Dendritic cell treated with granulocyte-macrophage colony-stimulating factor and Interleukin-4, amounts not matched to agents 40 ng/mL and 50 ng/mL, for 4 days (primary cell): ENCODE results near the gene F2.
"Not testable (repeated sequence)": the region's sequence is repeated elsewhere in the genome, so short reads cannot be mapped to it uniquely, and the experiment has no call there.

Source experiments
- H3K27ac Mint-ChIP-seq: one replicate; pipeline ENCODE4 v1.8.0; 2022; ENCODE audit warnings: mild to moderate bottlenecking, mixed read lengths
- H3K27me3 Mint-ChIP-seq: one replicate; pipeline ENCODE4 v1.8.0; 2022; ENCODE audit warnings: mild to moderate bottlenecking, mixed read lengths
- H3K36me3 Mint-ChIP-seq: one replicate; pipeline ENCODE4 v1.8.0; 2022; ENCODE audit warnings: low read depth, mixed read lengths
- H3K4me1 Mint-ChIP-seq: one replicate; pipeline ENCODE4 v1.8.0; 2022; ENCODE audit warnings: low read depth, mixed read lengths
- H3K4me3 Mint-ChIP-seq: one replicate; pipeline ENCODE4 v1.8.0; 2022; ENCODE audit warnings: mild to moderate bottlenecking, moderate library complexity, mixed read lengths
- H3K9me3 Mint-ChIP-seq: one replicate; pipeline ENCODE4 v1.8.0; 2022; ENCODE audit warnings: mixed read lengths
- intact Hi-C: fragments of 100-400 bp; cut with micrococcal nuclease; formaldehyde crosslinking; loops from one replicate; pipeline ENCODE4 v1.15.0; 2022

Gene F2

GRCh38 chr11:46695345-46696211 is 23.4 kb upstream of the F2 start:
- H3K9me3 Mint-ChIP-seq = no peaks in the 10 kb centered on the region
- intact Hi-C loops = no loop called here
- H3K27me3 Mint-ChIP-seq = no peaks in the 10 kb centered on the region
- H3K36me3 Mint-ChIP-seq = peaks cover 79% of the 10 kb centered on the region
- H3K27ac Mint-ChIP-seq = peak overlapping the region; percentile 10
- peaks cover 27% of the 10 kb centered on the region for H3K4me1 Mint-ChIP-seq
- H3K4me3 Mint-ChIP-seq = no peak overlapping the region

- peaks cover 28% of the 10 kb centered on the region for H3K4me1 Mint-ChIP-seq
- H3K4me3 Mint-ChIP-seq = no peak overlapping the region
- peaks cover 79% of the 10 kb centered on the region for H3K36me3 Mint-ChIP-seq
- H3K27me3 Mint-ChIP-seq = no peaks in the 10 kb centered on the region
- no peaks in the 10 kb centered on the region for H3K9me3 Mint-ChIP-seq
- peak overlapping the region; percentile 10 for H3K27ac Mint-ChIP-seq
- intact Hi-C loops = no loop called here
Observed at GRCh38 chr11:46696212-46696558, 22.8 kb upstream of the F2 start.

- Mint-ChIP-seq H3K27ac (no peak overlapping the region), H3K36me3 (peaks cover 79% of the 10 kb centered on the region), H3K27me3 (no peaks in the 10 kb centered on the region), H3K4me3 (no peak overlapping the region), H3K9me3 (no peaks in the 10 kb centered on the region), H3K4me1 (peaks cover 39% of the 10 kb centered on the region)
- intact Hi-C loops = no loop called here
Observed at GRCh38 chr11:46697303-46697702, 21.7 kb upstream of the F2 start.

GRCh38 chr11:46697723-46698122 is 21.3 kb upstream of the F2 start:
- intact Hi-C loops = no loop called here
- Mint-ChIP-seq H3K4me1 (peaks cover 43% of the 10 kb centered on the region), H3K27ac (no peak overlapping the region), H3K36me3 (peaks cover 79% of the 10 kb centered on the region), H3K4me3 (no peak overlapping the region), H3K27me3 (no peaks in the 10 kb centered on the region), H3K9me3 (no peaks in the 10 kb centered on the region)

GRCh38 chr11:46698597-46698996 is 20.4 kb upstream of the F2 start:
- Mint-ChIP-seq H3K36me3 (peaks cover 79% of the 10 kb centered on the region), H3K4me3 (no peak overlapping the region), H3K27ac (no peak overlapping the region), H3K9me3 (no peaks in the 10 kb centered on the region), H3K27me3 (no peaks in the 10 kb centered on the region), H3K4me1 (peaks cover 47% of the 10 kb centered on the region)
- intact Hi-C loops = no loop called here

- H3K27me3 Mint-ChIP-seq = no peaks in the 10 kb centered on the region
- H3K9me3 Mint-ChIP-seq = no peaks in the 10 kb centered on the region
- H3K4me1 Mint-ChIP-seq = peaks cover 47% of the 10 kb centered on the region
- peak within 1 kb of the TSS; percentile 95 for H3K4me3 Mint-ChIP-seq
- intact Hi-C loops = loop anchor here (2.0 kb wide), 1 partner anchor 84 kb away; the partner anchor contains the start of genes ATG13 and HARBI1
- peak within 1 kb of the TSS; percentile 99 for H3K27ac Mint-ChIP-seq
- H3K36me3 Mint-ChIP-seq = peaks cover 79% of the 10 kb centered on the region
Observed at GRCh38 chr11:46700241-46701077, 18.6 kb upstream of the F2 start, which contains the start of the genes ARHGAP1 and ZNF408. TSS of gene ARHGAP1 (minus strand) at chr11:46700619. CDS start at chr11:46696107, 4,512 bp downstream. TSS of gene ZNF408 (plus strand) at chr11:46701031. CDS start at chr11:46701048, 17 bp downstream.

- peaks cover 79% of the 10 kb centered on the region for H3K36me3 Mint-ChIP-seq
- H3K9me3 Mint-ChIP-seq = no peaks in the 10 kb centered on the region
- H3K4me3 Mint-ChIP-seq = peak overlapping the region; percentile 95
- H3K27me3 Mint-ChIP-seq = no peaks in the 10 kb centered on the region
- H3K27ac Mint-ChIP-seq = peak overlapping the region; percentile 99
- intact Hi-C loops = loop anchor here (2.0 kb wide), 1 partner anchor 84 kb away; the partner anchor contains the start of genes ATG13 and HARBI1
- peaks cover 43% of the 10 kb centered on the region for H3K4me1 Mint-ChIP-seq
Observed at GRCh38 chr11:46701078-46701654, 17.8 kb upstream of the F2 start.

GRCh38 chr11:46705070-46705688 is 13.8 kb upstream of the F2 start:
- intact Hi-C loops = no loop called here
- no peak overlapping the region for H3K27ac Mint-ChIP-seq
- H3K36me3 Mint-ChIP-seq = peaks cover 83% of the 10 kb centered on the region
- no peaks in the 10 kb centered on the region for H3K27me3 Mint-ChIP-seq
- H3K4me1 Mint-ChIP-seq = peaks cover 20% of the 10 kb centered on the region
- no peak overlapping the region for H3K4me3 Mint-ChIP-seq
- H3K9me3 Mint-ChIP-seq = no peaks in the 10 kb centered on the region

- peaks cover 66% of the 10 kb centered on the region for H3K36me3 Mint-ChIP-seq
- intact Hi-C loops = no loop called here
- no peaks in the 10 kb centered on the region for H3K9me3 Mint-ChIP-seq
- no peak overlapping the region for H3K4me3 Mint-ChIP-seq
- H3K4me1 Mint-ChIP-seq = peaks cover 12% of the 10 kb centered on the region
- no peak overlapping the region for H3K27ac Mint-ChIP-seq
- H3K27me3 Mint-ChIP-seq = no peaks in the 10 kb centered on the region
Observed at GRCh38 chr11:46706886-46707285, 12.1 kb upstream of the F2 start.

GRCh38 chr11:46709351-46709750 is 9.7 kb upstream of the F2 start:
- H3K4me1 Mint-ChIP-seq, H3K9me3 Mint-ChIP-seq, intact Hi-C loops, H3K27me3 Mint-ChIP-seq, H3K27ac Mint-ChIP-seq, H3K4me3 Mint-ChIP-seq: not testable (repeated sequence)
- H3K36me3 Mint-ChIP-seq = peaks cover 42% of the 10 kb centered on the region

- Mint-ChIP-seq H3K4me3 (no peak overlapping the region), H3K27ac (no peak overlapping the region), H3K27me3 (no peaks in the 10 kb centered on the region), H3K36me3 (peaks cover 27% of the 10 kb centered on the region), H3K9me3 (no peaks in the 10 kb centered on the region), H3K4me1 (no peaks in the 10 kb centered on the region)
- intact Hi-C loops = no loop called here
Observed at GRCh38 chr11:46710821-46711269, 8.2 kb upstream of the F2 start.

GRCh38 chr11:46711303-46711702 is 7.7 kb upstream of the F2 start:
- no peak overlapping the region for H3K27ac Mint-ChIP-seq
- peaks cover 22% of the 10 kb centered on the region for H3K36me3 Mint-ChIP-seq
- H3K27me3 Mint-ChIP-seq = no peaks in the 10 kb centered on the region
- H3K4me1 Mint-ChIP-seq = no peaks in the 10 kb centered on the region
- H3K4me3 Mint-ChIP-seq = no peak overlapping the region
- intact Hi-C loops = no loop called here
- no peaks in the 10 kb centered on the region for H3K9me3 Mint-ChIP-seq

- no peaks in the 10 kb centered on the region for H3K9me3 Mint-ChIP-seq
- H3K27me3 Mint-ChIP-seq = no peaks in the 10 kb centered on the region
- H3K4me3 Mint-ChIP-seq = no peak overlapping the region
- H3K27ac Mint-ChIP-seq = no peak overlapping the region
- intact Hi-C loops = no loop called here
- peaks cover 5% of the 10 kb centered on the region for H3K36me3 Mint-ChIP-seq
- H3K4me1 Mint-ChIP-seq = no peaks in the 10 kb centered on the region
Observed at GRCh38 chr11:46712874-46713576, 6.0 kb upstream of the F2 start.
